Measurements from ENCODE around the gene PHKB. TPM values are rescaled to one million over a fixed set of nuclear protein-coding genes. Genes with fewer than 3 reads are reported as not detected.

Gene PHKB
- polyA plus RNA-seq, 1 donor (not counting 4 experiments of a cell fraction or from before 2014, with no cell fraction given), result 71.7 TPM

DNA sequence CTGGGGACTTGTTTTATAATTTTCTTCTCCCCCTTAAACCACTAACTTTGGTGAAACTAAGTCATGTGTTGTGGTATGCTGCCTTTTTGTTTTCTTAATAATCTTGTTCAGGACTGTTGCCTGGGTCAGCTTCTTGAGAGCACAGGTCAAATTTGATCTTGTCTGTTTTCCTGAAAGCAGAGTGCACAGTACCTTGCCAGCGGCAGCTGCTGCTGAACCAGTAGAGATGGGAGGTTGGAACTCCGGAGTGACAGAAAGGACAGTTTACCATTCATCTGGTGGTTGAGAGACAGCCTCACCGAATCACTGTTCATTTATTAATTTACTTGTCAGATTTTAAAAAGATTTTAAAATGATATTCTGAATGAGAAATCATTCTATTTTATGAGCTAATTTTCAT, 125.0 kb downstream of the PHKB start:
- Histone ChIP-seq H3K27ac (ENCODE audit: control insufficient read depth, insufficient read depth, low read length) (no peak overlapping the region), H2AFZ (ENCODE audit: control insufficient read depth, low read length) (no peak overlapping the region), H3K4me2 (ENCODE audit: control insufficient read depth, extremely low read depth, insufficient read depth, low read depth, low read length) (no peak overlapping the region), H3K9me1 (ENCODE audit: control insufficient read depth, extremely low read depth, insufficient read depth, low read length) (no peaks in the 10 kb centered on the region), H3K4me1 (ENCODE audit: control insufficient read depth, extremely low read depth, insufficient read depth, low read length) (no peaks in the 10 kb centered on the region), H3K9ac (ENCODE audit: control insufficient read depth, extremely low read depth, insufficient read depth, low read length) (no peak overlapping the region), H3K4me3 (ENCODE audit: control insufficient read depth in 2 of 3, extremely low read depth in 1 of 3, insufficient read depth in 2 of 3, low read depth in 1 of 3, low read length in 3 of 3) (no peak overlapping the region), H3K36me3 (ENCODE audit: control insufficient read depth in 2 of 2, extremely low read depth in 1 of 2, insufficient read depth in 2 of 2, low read length in 2 of 2) (peaks cover 5 to 12% of the 10 kb centered on the region in 2 experiments), H3K9me3 (ENCODE audit: control insufficient read depth, low read depth, low read length) (no peaks in the 10 kb centered on the region), H3K79me2 (ENCODE audit: control insufficient read depth, insufficient read depth, low read length) (no peaks in the 10 kb centered on the region), H4K20me1 (ENCODE audit: control insufficient read depth, extremely low read depth, insufficient read depth, low read length) (no peaks in the 10 kb centered on the region), H3K27me3 (ENCODE audit: control insufficient read depth, extremely low read depth, insufficient read depth, low read length) (no peaks in the 10 kb centered on the region)
- DNase-seq (ENCODE audit: low read depth, low spot score), result no peak
- dilution Hi-C loops (cut with MboI; ENCODE audit: extremely low pct_ligation_motif_present, low sequenced_read_pairs), result no loop called here
- FAIRE-seq, result no peak
- TF ChIP-seq EZH2 (IDR thresholded peaks at IDR 0.05; ENCODE audit: low read length), result no peak
- TF ChIP-seq, protein P1, sequence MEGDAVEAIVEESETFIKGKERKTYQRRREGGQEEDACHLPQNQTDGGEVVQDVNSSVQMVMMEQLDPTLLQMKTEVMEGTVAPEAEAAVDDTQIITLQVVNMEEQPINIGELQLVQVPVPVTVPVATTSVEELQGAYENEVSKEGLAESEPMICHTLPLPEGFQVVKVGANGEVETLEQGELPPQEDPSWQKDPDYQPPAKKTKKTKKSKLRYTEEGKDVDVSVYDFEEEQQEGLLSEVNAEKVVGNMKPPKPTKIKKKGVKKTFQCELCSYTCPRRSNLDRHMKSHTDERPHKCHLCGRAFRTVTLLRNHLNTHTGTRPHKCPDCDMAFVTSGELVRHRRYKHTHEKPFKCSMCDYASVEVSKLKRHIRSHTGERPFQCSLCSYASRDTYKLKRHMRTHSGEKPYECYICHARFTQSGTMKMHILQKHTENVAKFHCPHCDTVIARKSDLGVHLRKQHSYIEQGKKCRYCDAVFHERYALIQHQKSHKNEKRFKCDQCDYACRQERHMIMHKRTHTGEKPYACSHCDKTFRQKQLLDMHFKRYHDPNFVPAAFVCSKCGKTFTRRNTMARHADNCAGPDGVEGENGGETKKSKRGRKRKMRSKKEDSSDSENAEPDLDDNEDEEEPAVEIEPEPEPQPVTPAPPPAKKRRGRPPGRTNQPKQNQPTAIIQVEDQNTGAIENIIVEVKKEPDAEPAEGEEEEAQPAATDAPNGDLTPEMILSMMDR (optimal IDR thresholded peaks at IDR 0.05 in 1 of 3, IDR thresholded peaks at IDR 0.05 in 1 of 3, conservative IDR thresholded peaks at IDR 0.05 in 1 of 3; ENCODE audit: extremely low read depth in 1 of 3, insufficient read depth in 2 of 3, low read length in 3 of 3), result no peak

- H3K36me3 ChIP-seq (ENCODE audit: control insufficient read depth in 2 of 2, extremely low read depth in 1 of 2, insufficient read depth in 2 of 2, low read length in 2 of 2), result peaks cover 11 to 17% of the 10 kb centered on the region in 2 experiments
- no peak overlapping the region for H3K9ac ChIP-seq (ENCODE audit: control insufficient read depth, extremely low read depth, insufficient read depth, low read length)
- H3K9me3 ChIP-seq (ENCODE audit: control insufficient read depth, low read depth, low read length), result no peaks in the 10 kb centered on the region
- H3K27ac ChIP-seq (ENCODE audit: control insufficient read depth, insufficient read depth, low read length), result no peak overlapping the region
- DNase-seq (ENCODE audit: low read depth, low spot score) (no peak), FAIRE-seq (no peak)
- H2AFZ ChIP-seq (ENCODE audit: control insufficient read depth, low read length), result no peak overlapping the region
- dilution Hi-C loops (cut with MboI; ENCODE audit: extremely low pct_ligation_motif_present, low sequenced_read_pairs), result no loop called here
- no peaks in the 10 kb centered on the region for H3K9me1 ChIP-seq (ENCODE audit: control insufficient read depth, extremely low read depth, insufficient read depth, low read length)
- H3K4me3 ChIP-seq (ENCODE audit: control insufficient read depth in 2 of 3, extremely low read depth in 1 of 3, insufficient read depth in 2 of 3, low read depth in 1 of 3, low read length in 3 of 3), result no peak overlapping the region
- no peaks in the 10 kb centered on the region for H3K79me2 ChIP-seq (ENCODE audit: control insufficient read depth, insufficient read depth, low read length)
- no peaks in the 10 kb centered on the region for H3K27me3 ChIP-seq (ENCODE audit: control insufficient read depth, extremely low read depth, insufficient read depth, low read length)
- no peaks in the 10 kb centered on the region for H3K4me1 ChIP-seq (ENCODE audit: control insufficient read depth, extremely low read depth, insufficient read depth, low read length)
- TF ChIP-seq EZH2 (IDR thresholded peaks at IDR 0.05; ENCODE audit: low read length), result no peak
- TF ChIP-seq, protein P1 (optimal IDR thresholded peaks at IDR 0.05 in 1 of 3, IDR thresholded peaks at IDR 0.05 in 1 of 3, conservative IDR thresholded peaks at IDR 0.05 in 1 of 3; ENCODE audit: extremely low read depth in 1 of 3, insufficient read depth in 2 of 3, low read length in 3 of 3), result no peak
- H3K4me2 ChIP-seq (ENCODE audit: control insufficient read depth, extremely low read depth, insufficient read depth, low read depth, low read length), result no peak overlapping the region
- H4K20me1 ChIP-seq (ENCODE audit: control insufficient read depth, extremely low read depth, insufficient read depth, low read length), result no peaks in the 10 kb centered on the region
Observed at GRCh38 chr16:47590472-47590871, 129.3 kb downstream of the PHKB start.
